Caco-2 (cell line): ENCODE results near the gene TIGD1. TPM values are rescaled to one million over a fixed set of nuclear protein-coding genes. Genes with fewer than 3 reads are reported as not detected.

Experiments
- BruUV-seq: library from RNA; stranded (reverse); fragments of 400-500 nt; replicated peaks from 2 replicates; lab custom pipeline; 2021; lab: Mats Ljungman, UMichigan
- CTCF ChIA-PET: fragments of 300-600 bp; sonication (Branson Sonifier 250); formaldehyde crosslinking; loops from one replicate; lab custom pipeline; 2022; ENCODE audit warnings: antibody characterized with exemption; lab: Charles Lee
- POLR2A ChIA-PET: fragments of 300-600 bp; sonication (Branson Sonifier 250); formaldehyde crosslinking; loops from one replicate; lab custom pipeline; 2022; ENCODE audit warnings: antibody characterized with exemption; lab: Charles Lee
- DNase-seq, 2 experiments: peaks; one replicate each; pipeline versions ENCODE4 v3.0.0 to v3.0.0-alpha.2; 2020 to 2022
- H3K27me3 ChIP-seq: replicated peaks from 2 replicates; pipeline ENCODE4 v1.6.0; 2011; ENCODE audit warnings: low read length; ENCODE audit not compliant: control insufficient read depth, insufficient read depth
- H3K36me3 ChIP-seq: 2 replicates; pipeline ENCODE4 v1.5.1; 2011; ENCODE audit warnings: low read length; ENCODE audit not compliant: control insufficient read depth, insufficient read depth
- H3K4me1 ChIP-seq: fragments of 250-450 bp; sonication (Bioruptor Pico); 2 replicates; pipeline ENCODE4 v1.5.1; 2020; ENCODE audit warnings: mild to moderate bottlenecking
- H3K4me3 ChIP-seq: 2 replicates; pipeline ENCODE4 v1.5.1; 2011; ENCODE audit warnings: low read depth, mild to moderate bottlenecking, control low read depth, low read length
- H3K9me3 ChIP-seq: fragments of 250-450 bp; sonication (Bioruptor Pico); 2 replicates; pipeline ENCODE4 v1.5.1; 2020; ENCODE audit warnings: mild to moderate bottlenecking, moderate library complexity
- H3K27ac Mint-ChIP-seq: one replicate; pipeline ENCODE4 v1.8.0; 2022; ENCODE audit warnings: mixed read lengths; ENCODE audit not compliant: unreplicated experiment
- H3K27me3 Mint-ChIP-seq: one replicate; pipeline ENCODE4 v1.8.0; 2022; ENCODE audit warnings: mixed read lengths; ENCODE audit not compliant: insufficient read depth, unreplicated experiment
- H3K36me3 Mint-ChIP-seq: one replicate; pipeline ENCODE4 v1.8.0; 2022; ENCODE audit warnings: mild to moderate bottlenecking, mixed read lengths; ENCODE audit not compliant: insufficient read depth, unreplicated experiment
- H3K4me1 Mint-ChIP-seq: one replicate; pipeline ENCODE4 v1.8.0; 2022; ENCODE audit warnings: low read depth, mixed read lengths; ENCODE audit not compliant: unreplicated experiment
- H3K4me3 Mint-ChIP-seq: one replicate; pipeline ENCODE4 v1.8.0; 2022; ENCODE audit warnings: mild to moderate bottlenecking, moderate library complexity, mixed read lengths; ENCODE audit not compliant: unreplicated experiment
- H3K9me3 Mint-ChIP-seq: one replicate; pipeline ENCODE4 v1.8.0; 2022; ENCODE audit warnings: mixed read lengths; ENCODE audit not compliant: unreplicated experiment
- CTCF ChIP-seq, 2 experiments: fragments of 200-600 bp in 1 of 2; IDR thresholded peaks; 1 replicate in 1 of 2; 2 replicates in 1 of 2; pipeline versions ENCODE4 v1.5.1 to v1.8.0; 2011 to 2022; ENCODE audit warnings: antibody characterized with exemption in 1 of 2, control low read depth in 1 of 2, inconsistent platforms in 1 of 2, low read depth in 1 of 2, low read length in 1 of 2, mild to moderate bottlenecking in 1 of 2, moderate library complexity in 1 of 2; ENCODE audit not compliant: insufficient read depth in 1 of 2, severe bottlenecking in 1 of 2, unreplicated experiment in 1 of 2
- intact Hi-C: fragments of 100-400 bp; cut with micrococcal nuclease; formaldehyde crosslinking; loops from one replicate; pipeline ENCODE4 v1.10.0; 2022; ENCODE audit not compliant: unreplicated experiment
- total RNA-seq: library from RNA; stranded (reverse); gene quantifications from 2 replicates; pipeline ENCODE4 v1.2.3, GENCODE V29; 2022

Gene TIGD1
- total RNA-seq, 1 experiment from 2014 or later, result 4.4 TPM

GRCh38 chr2:232513353-232513752 is 37.0 kb downstream of the TIGD1 start:
- H3K4me3 Mint-ChIP-seq, result no peak overlapping the region
- ChIA-PET POLR2A (no interaction called here), CTCF (no interaction called here)
- TF ChIP-seq CTCF (IDR thresholded peaks at IDR 0.05; ENCODE audit: insufficient read depth in 1 of 2, low read depth in 1 of 2, low read length in 1 of 2, severe bottlenecking in 1 of 2, unreplicated experiment in 1 of 2), result no peak
- BruUV-seq, result no TSS peak
- no peak overlapping the region for H3K27ac Mint-ChIP-seq
- peaks cover 20% of the 10 kb centered on the region for H3K4me1 Mint-ChIP-seq
- H3K36me3 ChIP-seq, result no peaks in the 10 kb centered on the region
- H3K4me3 ChIP-seq, result no peak overlapping the region
- H3K9me3 ChIP-seq, result no peaks in the 10 kb centered on the region
- H3K36me3 Mint-ChIP-seq, result no peaks in the 10 kb centered on the region
- H3K4me1 ChIP-seq, result peaks cover 14% of the 10 kb centered on the region
- H3K9me3 Mint-ChIP-seq, result no peaks in the 10 kb centered on the region
- DNase-seq, result no peak
- intact Hi-C loops, result no loop called here
- no peaks in the 10 kb centered on the region for H3K27me3 ChIP-seq
- H3K27me3 Mint-ChIP-seq, result no peaks in the 10 kb centered on the region

GRCh38 chr2:232512602-232513001 is 37.8 kb downstream of the TIGD1 start:
- ChIA-PET CTCF (interaction anchor here (0.6 kb wide), 1 partner anchor 43 kb away, joined by 3 read pairs; no protein-coding TSS in a partner anchor), POLR2A (no interaction called here)
- no peaks in the 10 kb centered on the region for H3K36me3 Mint-ChIP-seq
- TF ChIP-seq CTCF (IDR thresholded peaks at IDR 0.05; ENCODE audit: insufficient read depth in 1 of 2, low read depth in 1 of 2, low read length in 1 of 2, severe bottlenecking in 1 of 2, unreplicated experiment in 1 of 2), result no peak
- Histone ChIP-seq H3K36me3 (no peaks in the 10 kb centered on the region), H3K4me1 (peaks cover 14% of the 10 kb centered on the region), H3K4me3 (no peak overlapping the region), H3K9me3 (no peaks in the 10 kb centered on the region), H3K27me3 (no peaks in the 10 kb centered on the region)
- BruUV-seq, result no TSS peak
- peaks cover 20% of the 10 kb centered on the region for H3K4me1 Mint-ChIP-seq
- intact Hi-C loops, result no loop called here
- no peak for DNase-seq
- H3K27ac Mint-ChIP-seq, result no peak overlapping the region
- H3K27me3 Mint-ChIP-seq, result no peaks in the 10 kb centered on the region
- no peaks in the 10 kb centered on the region for H3K9me3 Mint-ChIP-seq
- H3K4me3 Mint-ChIP-seq, result no peak overlapping the region

DNA sequence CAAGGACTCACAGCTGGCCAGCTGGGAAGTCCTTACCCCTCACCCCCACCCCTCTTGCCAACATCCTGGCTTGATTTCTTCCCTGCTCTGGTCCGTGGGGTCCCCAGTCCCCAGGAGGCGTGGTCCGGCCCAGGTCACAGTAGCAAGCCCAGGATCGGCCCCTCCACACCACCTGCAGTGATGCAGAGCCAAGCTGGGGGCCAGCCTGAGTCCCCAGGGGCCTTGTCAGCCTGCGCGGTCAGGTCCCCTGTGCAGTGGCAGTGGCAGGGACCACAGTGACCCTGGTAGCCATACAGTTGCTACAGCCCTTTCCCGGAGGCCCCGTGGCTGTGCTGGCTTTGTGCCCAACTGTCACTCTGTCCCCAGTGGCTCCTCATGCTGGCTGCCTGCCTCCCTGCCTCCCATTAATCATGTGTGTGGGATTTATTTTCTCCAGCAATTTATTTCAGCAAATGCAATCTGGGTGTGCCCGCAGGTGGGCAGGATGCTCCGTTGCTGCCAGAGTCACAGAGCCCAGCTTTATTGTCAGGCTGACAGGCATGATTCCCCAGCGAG is 38.9 kb downstream of the TIGD1 start:
- Histone ChIP-seq H3K36me3 (no peaks in the 10 kb centered on the region), H3K27me3 (no peaks in the 10 kb centered on the region), H3K4me1 (peaks cover 8% of the 10 kb centered on the region), H3K9me3 (no peaks in the 10 kb centered on the region), H3K4me3 (no peak overlapping the region)
- ChIA-PET POLR2A (no interaction called here), CTCF (no interaction called here)
- Mint-ChIP-seq H3K9me3 (no peaks in the 10 kb centered on the region), H3K4me1 (peaks cover 10% of the 10 kb centered on the region), H3K27me3 (no peaks in the 10 kb centered on the region), H3K27ac (no peak overlapping the region), H3K36me3 (no peaks in the 10 kb centered on the region), H3K4me3 (no peak overlapping the region)
- DNase-seq, result no peak
- BruUV-seq, result no TSS peak
- intact Hi-C loops, result no loop called here
- no peak for TF ChIP-seq CTCF (IDR thresholded peaks at IDR 0.05; ENCODE audit: insufficient read depth in 1 of 2, low read depth in 1 of 2, low read length in 1 of 2, severe bottlenecking in 1 of 2, unreplicated experiment in 1 of 2)
